Suprapubic skin (tissue), 4 donors: ENCODE data around the gene TLE6. TPM values are rescaled to one million over a fixed set of nuclear protein-coding genes. Genes with fewer than 3 reads are reported as not detected.

ENCODE experiments used
- DNase-seq, 2 donors: peaks; one replicate each; pipeline ENCODE4 v3.0.0-alpha.2; 2019; ENCODE audit warnings: low spot score in 2 of 2
- H3K27ac ChIP-seq: fragments of 200-600 bp; sonication (generic); one replicate; pipeline ENCODE4 v1.5.1; 2019
- H3K27me3 ChIP-seq: fragments of 200-600 bp; sonication (generic); one replicate; pipeline ENCODE4 v1.5.1; 2019
- H3K36me3 ChIP-seq: fragments of 200-600 bp; sonication (generic); one replicate; pipeline ENCODE4 v1.5.1; 2019
- H3K4me1 ChIP-seq: fragments of 200-600 bp; sonication (generic); one replicate; pipeline ENCODE4 v1.5.1; 2019
- H3K4me3 ChIP-seq: fragments of 200-600 bp; sonication (generic); one replicate; pipeline ENCODE4 v1.5.1; 2019; ENCODE audit warnings: mild to moderate bottlenecking
- H3K9me3 ChIP-seq: fragments of 200-600 bp; sonication (generic); one replicate; pipeline ENCODE4 v1.5.1; 2019
- EP300 ChIP-seq: sonication (generic); formaldehyde crosslinking; IDR thresholded peaks from one replicate; pipeline ENCODE4 v1.6.1; 2017; ENCODE audit warnings: antibody characterized with exemption
- POLR2A ChIP-seq, 2 donors: fragments of 450-650 bp; IDR thresholded peaks; one replicate each; pipeline ENCODE4 v1.6.1; 2017; ENCODE audit warnings: antibody characterized with exemption in 2 of 2, mild to moderate bottlenecking in 2 of 2, moderate library complexity in 2 of 2
- POLR2AphosphoS5 ChIP-seq, 3 donors: sonication (generic); formaldehyde crosslinking; IDR thresholded peaks; one replicate each; pipeline ENCODE4 v1.6.1; 2017; ENCODE audit warnings: antibody characterized with exemption in 3 of 3
- WGBS: methylation state at CpG from one replicate; pipeline ENCODE4 v1.1.5; 2018; 5-methylcytosine and 5-hydroxymethylcytosine counted together
- total RNA-seq, 4 donors: library from RNA; depleted of rRNA; stranded (reverse); fragments of >200 nt; gene quantifications; one replicate each; pipeline ENCODE4 v1.1.0, GENCODE V29; 2016
- TF ChIP-seq, protein P1 (sequence below), 2 donors: fragments of 200-600 bp in 1 of 2; fragments of 450-650 bp in 1 of 2; sonication (generic) in 1 of 2; IDR thresholded peaks; one replicate each; pipeline ENCODE4 v1.5.1; 2016 to 2019; ENCODE audit warnings: antibody characterized with exemption in 2 of 2, mild to moderate bottlenecking in 1 of 2, moderate library complexity in 1 of 2

TLE6 gene
- total RNA-seq, 4 donors from 2014 or later: 0.23 to 1.4 (median 1.3) TPM; not detected in 1

DNA sequence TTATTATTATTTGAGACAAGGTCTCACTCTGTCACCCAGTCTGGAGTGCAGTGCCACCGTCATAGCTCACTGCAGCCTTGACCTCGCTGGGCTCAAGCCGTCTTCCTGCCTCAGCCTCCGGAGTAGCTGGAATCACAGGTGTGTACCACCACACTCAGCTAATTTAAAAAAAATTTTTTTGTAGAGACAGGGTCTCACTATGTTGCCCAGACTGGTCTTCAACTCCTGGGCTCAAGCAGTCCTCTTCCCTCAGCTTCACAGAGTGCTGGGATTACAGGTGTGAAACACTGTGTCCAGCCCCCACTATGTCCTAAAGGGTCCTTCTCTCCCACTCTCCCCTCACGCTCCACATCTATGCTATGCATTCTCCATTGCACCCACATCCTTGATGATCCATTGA lies 60.9 kb downstream of the TLE6 start:
- 76% methylated on average over 5 of the region's 5 CpGs for WGBS
- Histone ChIP-seq H3K36me3 (no peaks in the 10 kb centered on the region), H3K4me1 (peaks cover 39% of the 10 kb centered on the region), H3K4me3 (no peak overlapping the region), H3K27me3 (no peaks in the 10 kb centered on the region), H3K9me3 (no peaks in the 10 kb centered on the region), H3K27ac (no peak overlapping the region)
- TF ChIP-seq POLR2A (IDR thresholded peaks at IDR 0.05) (no peak), POLR2AphosphoS5 (IDR thresholded peaks at IDR 0.05) (no peak), EP300 (no peak)
- TF ChIP-seq, protein P1, sequence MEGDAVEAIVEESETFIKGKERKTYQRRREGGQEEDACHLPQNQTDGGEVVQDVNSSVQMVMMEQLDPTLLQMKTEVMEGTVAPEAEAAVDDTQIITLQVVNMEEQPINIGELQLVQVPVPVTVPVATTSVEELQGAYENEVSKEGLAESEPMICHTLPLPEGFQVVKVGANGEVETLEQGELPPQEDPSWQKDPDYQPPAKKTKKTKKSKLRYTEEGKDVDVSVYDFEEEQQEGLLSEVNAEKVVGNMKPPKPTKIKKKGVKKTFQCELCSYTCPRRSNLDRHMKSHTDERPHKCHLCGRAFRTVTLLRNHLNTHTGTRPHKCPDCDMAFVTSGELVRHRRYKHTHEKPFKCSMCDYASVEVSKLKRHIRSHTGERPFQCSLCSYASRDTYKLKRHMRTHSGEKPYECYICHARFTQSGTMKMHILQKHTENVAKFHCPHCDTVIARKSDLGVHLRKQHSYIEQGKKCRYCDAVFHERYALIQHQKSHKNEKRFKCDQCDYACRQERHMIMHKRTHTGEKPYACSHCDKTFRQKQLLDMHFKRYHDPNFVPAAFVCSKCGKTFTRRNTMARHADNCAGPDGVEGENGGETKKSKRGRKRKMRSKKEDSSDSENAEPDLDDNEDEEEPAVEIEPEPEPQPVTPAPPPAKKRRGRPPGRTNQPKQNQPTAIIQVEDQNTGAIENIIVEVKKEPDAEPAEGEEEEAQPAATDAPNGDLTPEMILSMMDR (IDR thresholded peaks at IDR 0.05): no peak
- DNase-seq: no peak

DNA sequence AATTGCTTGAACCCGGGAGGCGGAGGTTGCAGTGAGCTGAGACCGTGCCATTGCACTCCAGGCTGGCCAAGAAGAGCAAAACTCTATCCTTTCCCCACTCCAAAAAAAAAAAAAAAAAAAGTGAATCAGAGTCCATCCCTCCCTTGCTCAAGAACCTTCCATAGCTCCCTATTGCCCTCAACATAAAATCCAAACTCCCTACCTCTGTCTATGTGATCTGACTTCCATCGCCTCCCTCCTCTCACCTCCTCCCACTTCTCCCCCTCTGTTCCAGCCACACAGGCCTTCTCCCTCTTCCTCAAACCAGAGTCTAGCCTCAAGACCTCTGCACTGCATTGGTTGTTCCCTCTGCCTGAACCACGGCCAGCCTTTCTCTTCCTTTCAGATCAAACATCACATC lies 61.8 kb downstream of the TLE6 start:
- Histone ChIP-seq H3K36me3 (no peaks in the 10 kb centered on the region), H3K27me3 (no peaks in the 10 kb centered on the region), H3K4me3 (no peak overlapping the region), H3K4me1 (peaks cover 37% of the 10 kb centered on the region), H3K27ac (no peak overlapping the region), H3K9me3 (no peaks in the 10 kb centered on the region)
- TF ChIP-seq POLR2A (IDR thresholded peaks at IDR 0.05) (no peak), POLR2AphosphoS5 (IDR thresholded peaks at IDR 0.05) (no peak), EP300 (no peak)
- TF ChIP-seq, protein P1 (IDR thresholded peaks at IDR 0.05): no peak
- DNase-seq: no peak
- WGBS: 87% methylated on average over 5 of the region's 5 CpGs

DNA sequence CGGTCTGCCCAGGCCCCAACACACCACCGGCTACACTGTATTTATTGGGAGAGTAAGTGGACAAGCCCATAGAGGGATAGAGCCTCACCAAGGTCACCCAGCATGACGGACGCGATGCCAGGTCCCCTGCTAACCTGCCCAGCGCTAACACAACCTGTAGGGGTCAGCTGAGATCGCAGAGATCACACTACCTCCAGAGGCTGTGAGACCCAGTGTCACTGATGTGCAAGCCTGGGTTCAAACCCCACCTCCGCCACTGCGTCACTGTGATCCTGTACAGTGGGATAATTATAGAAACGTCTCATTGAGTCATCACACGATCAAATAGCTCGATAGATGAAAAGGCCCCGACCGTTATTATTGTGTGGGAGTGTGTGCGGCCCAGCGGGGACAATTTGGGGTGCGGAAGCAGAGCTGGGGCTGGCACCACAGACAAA lies 62.3 kb downstream of the TLE6 start:
- no peaks in the 10 kb centered on the region for H3K27me3 ChIP-seq
- peaks cover 32% of the 10 kb centered on the region for H3K4me1 ChIP-seq
- H3K9me3 ChIP-seq: no peaks in the 10 kb centered on the region
- no peaks in the 10 kb centered on the region for H3K36me3 ChIP-seq
- WGBS: 62% methylated on average over 15 of the region's 17 CpGs
- no peak for DNase-seq
- TF ChIP-seq POLR2AphosphoS5 (IDR thresholded peaks at IDR 0.05): no peak
- no peak for TF ChIP-seq POLR2A (IDR thresholded peaks at IDR 0.05)
- TF ChIP-seq, protein P1 (IDR thresholded peaks at IDR 0.05): no peak
- no peak overlapping the region for H3K4me3 ChIP-seq
- H3K27ac ChIP-seq: no peak overlapping the region

DNA sequence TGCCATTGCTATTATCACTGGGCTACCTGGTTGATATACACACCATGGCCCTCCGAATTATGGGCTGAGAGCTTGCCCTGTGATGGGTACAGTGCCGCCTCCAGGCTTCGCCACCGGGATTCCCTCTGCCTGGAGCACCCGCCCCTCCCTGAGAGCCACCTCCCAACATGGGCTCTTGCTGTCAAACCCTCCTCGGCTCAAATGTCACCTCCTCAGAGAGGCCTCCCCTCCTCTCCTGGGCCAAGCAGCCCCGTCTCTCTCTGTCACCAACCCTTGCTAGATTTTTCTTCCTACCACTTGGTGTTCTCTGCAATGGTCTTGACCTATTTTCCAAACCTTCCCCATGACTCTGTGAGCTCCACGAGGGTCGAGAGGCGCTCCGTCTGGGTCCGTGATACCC lies 64.0 kb downstream of the TLE6 start:
- H3K36me3 ChIP-seq: no peaks in the 10 kb centered on the region
- H3K27ac ChIP-seq: no peak overlapping the region
- H3K4me1 ChIP-seq: peaks cover 20% of the 10 kb centered on the region
- no peaks in the 10 kb centered on the region for H3K9me3 ChIP-seq
- H3K27me3 ChIP-seq: no peaks in the 10 kb centered on the region
- DNase-seq: no peak
- 78% methylated on average over 12 of the region's 12 CpGs for WGBS
- H3K4me3 ChIP-seq: no peak overlapping the region
- TF ChIP-seq EP300 (no peak), POLR2A (IDR thresholded peaks at IDR 0.05) (no peak), POLR2AphosphoS5 (IDR thresholded peaks at IDR 0.05) (no peak)
- TF ChIP-seq, protein P1 (IDR thresholded peaks at IDR 0.05): no peak

DNA sequence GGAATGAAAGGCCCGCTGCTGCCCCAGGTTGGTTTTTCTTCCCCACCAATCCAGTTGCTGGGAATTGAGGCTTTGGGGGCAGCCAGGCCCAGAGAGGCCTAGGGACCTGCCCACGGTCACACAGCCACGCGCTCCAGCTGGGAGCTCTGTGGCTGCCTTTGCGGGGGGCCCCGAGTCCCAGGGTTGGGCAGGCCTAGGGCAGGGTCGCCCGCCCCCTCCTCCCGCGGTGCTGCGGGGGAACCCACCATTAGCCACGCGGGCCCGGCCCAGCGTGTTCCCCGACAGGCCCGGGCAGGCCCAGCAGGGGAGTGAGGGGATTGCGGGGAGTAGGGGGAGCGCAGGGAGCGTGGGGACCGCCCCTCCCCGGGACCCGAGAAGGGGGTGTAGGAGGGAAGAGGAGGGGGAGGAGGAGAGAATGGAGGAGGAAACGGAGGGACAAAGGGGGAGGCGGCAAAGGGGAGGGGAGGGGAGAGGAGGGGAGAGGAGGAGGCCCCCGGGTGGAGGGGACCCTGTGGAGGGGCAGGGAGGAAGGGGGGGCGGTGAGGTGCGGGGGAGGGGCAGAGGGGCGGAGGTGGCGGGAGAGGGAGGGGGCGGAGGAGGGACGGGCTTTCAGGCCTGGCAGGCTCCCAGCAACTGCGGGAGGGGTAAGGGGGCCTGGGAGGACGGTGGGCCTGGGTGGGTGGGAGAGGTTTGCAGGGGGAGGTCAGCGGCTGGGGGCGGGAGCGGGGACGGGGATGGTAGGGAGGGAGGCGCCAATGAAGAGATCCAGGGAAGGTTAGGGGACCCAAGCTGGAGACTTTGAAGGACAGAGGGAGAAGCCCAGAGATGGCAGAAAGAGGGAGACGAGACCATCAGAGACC lies 64.6 kb downstream of the TLE6 start:
- WGBS: 27% methylated on average over 15 of the region's 40 CpGs
- peaks cover 20% of the 10 kb centered on the region for H3K4me1 ChIP-seq
- H3K27ac ChIP-seq: no peak overlapping the region
- H3K36me3 ChIP-seq: no peaks in the 10 kb centered on the region
- DNase-seq: no peak
- no peaks in the 10 kb centered on the region for H3K27me3 ChIP-seq
- H3K9me3 ChIP-seq: no peaks in the 10 kb centered on the region
- TF ChIP-seq POLR2AphosphoS5 (IDR thresholded peaks at IDR 0.05) (no peak), POLR2A (IDR thresholded peaks at IDR 0.05) (no peak), EP300 (no peak)
- TF ChIP-seq, protein P1 (IDR thresholded peaks at IDR 0.05): no peak
- no peak overlapping the region for H3K4me3 ChIP-seq
